NCI-H774 (cell line): ENCODE measurements around the gene NLRC4.
"Not testable (repeated sequence)": the region's sequence is repeated elsewhere in the genome, so short reads cannot be mapped to it uniquely, and the experiment has no call there.

Source experiments
- DNase-seq: peaks from one replicate; lab custom pipeline; 2025; lab: John Stamatoyannopoulos, UW

The NLRC4 gene

DNA sequence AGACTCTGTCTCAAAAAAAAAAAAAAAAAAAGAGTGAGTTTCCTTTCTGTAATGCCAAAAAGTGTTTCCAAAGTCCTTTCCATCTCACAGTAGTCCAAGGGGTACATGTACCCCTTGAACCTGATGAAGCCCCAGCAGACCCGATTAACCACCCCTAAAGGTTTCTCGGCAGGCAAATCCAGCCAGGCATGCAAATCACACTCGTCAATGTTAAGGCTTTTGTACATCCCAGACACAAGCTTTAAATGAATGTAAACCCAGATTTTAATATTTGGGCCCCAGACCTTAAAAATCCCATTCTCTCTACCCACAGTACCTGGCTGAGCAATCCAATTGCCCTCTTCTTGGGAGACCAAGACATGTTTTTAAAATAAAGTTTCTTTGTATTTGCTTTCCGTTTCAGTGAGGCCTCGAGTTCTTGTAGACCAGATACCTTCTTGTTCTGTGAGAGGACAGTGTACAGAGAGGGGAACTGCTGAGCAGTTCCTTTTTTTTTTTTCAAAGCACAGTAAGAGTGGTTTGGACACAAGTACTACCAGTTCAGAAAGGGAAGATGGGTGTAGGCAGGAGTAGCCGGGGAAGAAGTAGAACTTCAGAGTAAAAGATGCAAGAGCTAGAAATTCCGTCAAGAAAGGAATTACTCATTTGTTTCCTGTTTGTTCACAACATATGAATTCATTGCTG, at the start of gene NLRC4:
NLRC4 (minus strand) TSS at position 465 of the 684 bp plus-strand sequence. CDS start 8,111 bp downstream, outside the sequence.
- no peak for DNase-seq

DNA sequence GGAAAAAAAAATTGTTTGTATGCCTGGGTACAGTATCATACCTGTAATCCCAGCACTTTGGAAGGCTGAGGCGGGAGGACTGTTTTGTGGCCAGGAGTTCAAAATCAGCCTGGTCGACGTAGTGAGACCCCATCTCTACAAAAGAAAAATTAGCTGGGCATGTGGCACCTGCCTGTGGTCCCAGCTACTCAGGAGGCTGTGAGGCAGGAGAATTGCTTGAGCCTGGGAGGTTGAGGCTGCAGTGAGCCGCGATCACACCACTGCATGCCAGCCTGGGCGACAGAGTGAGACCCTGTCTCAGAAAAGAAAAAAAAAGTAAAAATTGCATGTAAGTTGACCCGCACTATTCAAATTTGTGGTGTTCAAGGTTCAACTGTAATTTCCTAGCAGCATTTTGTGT, 45.9 kb upstream of the NLRC4 start:
- no peak for DNase-seq

GRCh38 chr2:32293966-32294562, 29.4 kb upstream of the NLRC4 start:
- not testable (repeated sequence) for DNase-seq

GRCh38 chr2:32293493-32293892, 28.8 kb upstream of the NLRC4 start:
- DNase-seq, result not testable (repeated sequence)

GRCh38 chr2:32291746-32292145, 27.1 kb upstream of the NLRC4 start:
- no peak for DNase-seq

- no peak for DNase-seq
Measured at GRCh38 chr2:32290000-32290339, 25.3 kb upstream of the NLRC4 start.

- DNase-seq, result no peak
Measured at GRCh38 chr2:32289165-32289999, 24.7 kb upstream of the NLRC4 start.

DNA sequence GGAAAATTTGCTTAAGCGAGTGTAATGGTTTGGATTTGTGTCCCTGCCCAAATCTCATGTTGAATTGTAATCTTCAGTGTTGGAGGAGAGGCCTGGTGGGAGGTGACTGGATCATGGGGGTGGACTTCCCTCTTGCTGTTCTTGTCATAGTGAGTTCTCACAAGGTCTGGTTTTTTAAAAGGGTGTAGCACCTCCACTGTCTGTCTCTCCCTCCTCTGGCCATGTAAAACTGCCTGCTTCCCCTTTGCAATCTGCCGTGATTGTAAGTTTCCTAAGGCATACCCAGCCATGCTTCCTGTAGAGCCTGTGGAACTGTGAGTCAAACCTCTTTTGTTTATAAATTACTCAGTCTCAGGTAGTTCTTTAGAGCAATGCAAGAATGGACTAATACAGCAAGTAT, 19.6 kb upstream of the NLRC4 start:
- DNase-seq, result no peak

DNA sequence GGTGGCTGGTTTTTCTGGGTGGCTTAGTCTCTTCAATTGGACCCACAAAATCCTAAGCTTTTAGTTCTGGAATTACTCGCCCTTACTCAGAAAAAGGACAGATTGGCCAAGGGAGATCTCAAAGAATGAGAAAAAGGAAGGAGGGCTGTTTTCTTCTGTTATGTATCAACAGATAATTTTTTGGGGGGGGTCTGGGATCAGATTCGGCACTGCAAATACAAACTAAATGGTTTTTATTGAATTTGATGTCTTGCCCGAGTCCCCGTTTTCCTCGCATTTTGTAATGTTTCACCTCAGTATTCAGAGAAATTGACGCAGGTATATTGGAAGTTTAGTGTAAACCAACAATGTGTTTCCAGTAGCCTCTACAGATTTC, 13.8 kb upstream of the NLRC4 start:
- DNase-seq, result no peak

GRCh38 chr2:32277674-32278477, 13.2 kb upstream of the NLRC4 start, which contains the start of gene YIPF4:
TSS of gene YIPF4 (plus strand) at chr2:32277904. CDS start at chr2:32278156, 252 bp downstream.
- peak; percentile 79 for DNase-seq

- DNase-seq, result no peak
Measured at GRCh38 chr2:32277363-32277673, 12.6 kb upstream of the NLRC4 start.

DNA sequence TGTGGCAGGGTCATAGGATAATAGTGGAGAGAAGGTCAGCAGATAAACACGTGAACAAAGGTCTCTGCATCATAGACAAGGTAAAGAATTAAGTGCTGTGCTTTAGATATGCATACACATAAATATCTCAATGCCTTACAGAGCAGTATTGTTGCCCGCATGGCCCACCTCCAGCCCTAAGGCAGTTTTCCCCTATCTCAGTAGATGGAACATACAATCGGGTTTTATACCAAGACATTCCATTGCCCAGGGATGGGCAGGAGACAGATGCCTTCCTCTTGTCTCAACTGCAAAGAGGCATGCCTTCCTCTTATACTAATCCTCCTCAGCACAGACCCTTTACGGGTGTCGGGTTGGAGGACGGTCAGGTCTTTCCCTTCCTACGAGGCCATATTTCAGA, 11.1 kb upstream of the NLRC4 start:
- not testable (repeated sequence) for DNase-seq

DNA sequence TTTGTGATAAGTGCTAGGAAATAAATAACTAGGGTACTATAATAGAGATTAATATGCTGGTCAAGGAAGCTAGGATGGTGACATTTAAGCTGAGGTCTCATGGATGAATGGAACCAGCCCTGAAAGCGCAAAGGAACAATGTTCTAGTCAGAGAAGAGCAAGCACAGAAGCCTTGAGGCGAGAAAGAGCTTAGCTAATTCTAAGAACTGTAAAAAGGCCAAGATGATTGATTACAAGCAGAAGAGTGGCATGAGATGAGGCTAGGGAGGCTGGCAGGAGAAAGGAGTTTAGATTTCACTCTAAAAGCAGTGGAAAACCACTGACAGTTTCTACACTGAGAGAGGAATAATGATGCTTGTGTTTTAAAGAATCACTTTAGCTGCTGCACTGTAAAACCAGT, 9.6 kb upstream of the NLRC4 start:
- no peak for DNase-seq

- no peak for DNase-seq
Measured at GRCh38 chr2:32272279-32272678, 7.6 kb upstream of the NLRC4 start.

DNA sequence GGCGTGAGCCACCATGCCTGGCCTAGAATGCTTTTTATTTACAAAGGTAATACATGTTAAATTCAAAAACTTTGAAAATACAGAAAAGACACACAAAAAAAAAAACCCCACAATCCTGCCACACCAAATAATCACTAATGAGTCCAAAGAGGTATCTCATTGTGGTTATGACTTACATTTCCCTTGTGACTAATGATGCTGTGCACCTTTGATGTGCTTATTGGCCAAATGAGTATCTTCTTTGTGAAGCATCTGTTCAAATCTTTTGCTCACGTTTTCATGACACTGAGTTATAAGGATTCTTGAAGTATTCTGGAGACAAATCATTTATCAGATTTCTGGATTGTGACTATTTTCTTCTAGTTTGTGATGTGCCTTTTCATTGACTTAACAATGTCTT, 6.4 kb upstream of the NLRC4 start:
- DNase-seq, result no peak

DNA sequence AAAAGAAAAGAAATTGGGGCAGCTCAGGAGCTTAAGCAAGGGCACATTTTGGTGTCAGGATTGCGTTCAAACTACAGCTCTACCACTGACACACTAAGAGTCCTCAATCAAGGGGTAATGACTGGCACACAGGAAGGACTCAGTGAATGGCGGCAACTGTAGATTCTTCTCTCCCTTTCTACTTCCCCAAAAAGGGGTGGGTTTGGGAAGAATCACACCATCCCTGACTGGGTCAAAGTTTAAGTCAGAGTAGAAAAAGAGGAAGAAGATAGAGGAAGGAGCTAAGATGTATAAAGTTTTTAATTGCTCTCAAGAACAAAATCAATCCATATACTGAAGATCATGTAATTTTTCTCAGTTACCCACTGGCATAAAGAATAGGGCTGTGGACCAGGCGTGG, 2.6 kb downstream of the NLRC4 start:
- DNase-seq, result no peak

GRCh38 chr2:32260376-32260775, 4.3 kb downstream of the NLRC4 start:
- DNase-seq, result no peak

DNA sequence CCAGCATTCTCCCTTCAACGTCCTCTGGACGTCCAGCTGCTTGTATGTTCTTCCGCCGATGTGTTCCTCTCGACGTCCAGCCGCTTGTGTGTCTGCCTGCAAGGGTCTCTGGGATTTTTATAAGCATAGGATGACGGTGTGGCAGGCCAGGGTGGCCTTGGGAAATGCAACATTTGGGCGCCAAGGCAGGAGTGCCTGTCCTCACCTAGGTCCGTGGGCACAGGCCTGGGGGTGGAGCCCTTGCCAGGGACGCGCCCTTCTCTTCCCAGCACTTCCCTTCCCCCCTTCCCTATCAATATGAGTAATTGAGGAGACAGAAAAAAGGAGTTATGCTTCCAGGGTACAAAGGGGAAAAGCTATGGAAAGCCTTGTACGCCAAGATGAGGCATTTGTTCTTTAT, 6.4 kb downstream of the NLRC4 start:
- DNase-seq, result no peak

- no peak for DNase-seq
Measured at GRCh38 chr2:32250290-32250689, 14.4 kb downstream of the NLRC4 start.

DNA sequence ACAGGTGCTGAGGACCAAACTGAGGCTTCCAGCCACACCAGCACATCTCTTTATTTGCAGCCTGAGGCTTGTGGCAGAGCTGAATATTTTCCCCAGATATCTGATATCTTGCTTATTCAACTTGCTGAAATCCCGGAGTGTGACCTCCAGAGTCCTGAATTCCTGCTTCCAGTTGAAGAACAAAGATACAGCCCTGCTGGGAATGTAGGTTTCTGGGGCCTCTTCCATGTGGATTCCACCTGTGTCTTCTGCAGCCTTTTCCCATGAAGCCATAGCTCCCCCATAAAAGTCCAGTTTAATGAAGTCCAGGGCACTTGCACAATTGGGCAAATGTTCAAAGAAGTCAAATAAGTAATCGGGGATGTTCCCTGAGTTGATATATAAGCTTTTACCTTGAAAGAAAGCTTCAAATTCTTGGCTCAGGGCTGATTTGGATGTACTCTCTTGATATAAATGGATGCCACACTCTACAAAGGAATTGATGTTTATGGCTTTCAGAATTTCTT, 14.9 kb downstream of the NLRC4 start:
- no peak for DNase-seq

DNA sequence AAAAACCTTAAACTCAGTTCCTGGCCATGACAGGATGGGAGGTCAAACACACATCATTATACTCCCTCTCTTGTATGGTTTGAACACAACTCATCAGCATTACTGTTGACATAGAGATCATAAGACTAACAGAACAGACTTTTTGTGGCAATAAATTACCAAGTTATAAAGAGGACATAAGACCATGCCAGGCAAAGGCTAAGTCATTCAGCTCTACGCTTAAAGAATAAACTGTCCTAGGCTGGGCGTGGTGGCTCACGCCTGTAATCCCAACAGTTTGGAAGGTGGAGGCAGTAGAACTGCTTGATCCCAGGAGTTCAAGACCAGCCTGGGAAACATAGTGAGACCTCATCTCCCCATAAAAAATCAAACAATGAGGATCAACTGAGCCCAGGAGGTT, 16.4 kb downstream of the NLRC4 start:
- no peak for DNase-seq

DNA sequence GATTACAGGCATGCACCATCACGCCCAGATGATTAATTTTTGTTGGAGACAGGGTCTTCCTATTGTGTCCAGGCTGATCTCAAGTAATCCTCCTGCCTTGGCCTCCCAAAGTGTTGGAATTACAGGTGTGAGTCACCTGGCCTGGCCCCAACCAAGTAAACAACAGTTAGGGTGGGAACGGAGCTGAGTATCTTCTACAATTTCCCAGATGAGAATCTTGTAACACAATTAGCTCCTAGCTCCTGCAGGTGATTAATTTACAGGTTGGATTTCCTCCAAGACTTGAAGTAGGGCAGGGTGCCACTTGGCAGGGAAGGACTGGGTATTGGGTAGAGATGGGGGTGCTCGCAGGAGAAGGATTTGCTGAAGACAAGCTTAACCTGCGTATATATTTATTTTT, 17.8 kb downstream of the NLRC4 start:
- no peak for DNase-seq
